ENCODE results near the gene MX2. TPM values are rescaled to one million over a fixed set of nuclear protein-coding genes. Genes with fewer than 3 reads are reported as not detected.

The MX2 gene
- total RNA-seq, 6 experiments from 2014 or later = 0.11 to 0.61 (median 0.36) TPM; not detected in 1

- no peak for DNase-seq
- Mint-ChIP-seq H3K4me1 (ENCODE audit: low read depth) (no peaks in the 10 kb centered on the region), H3K27ac (no peak overlapping the region), H3K36me3 (ENCODE audit: low read depth) (no peaks in the 10 kb centered on the region), H3K9me3 (0 out of 2 replicates have a peak, but pooled peaks cover 3% of the 10 kb centered on the region), H3K27me3 (ENCODE audit: insufficient read depth) (peaks cover 11% of the 10 kb centered on the region), H3K4me3 (no peak overlapping the region)
- no peak for TF ChIP-seq CTCF (IDR thresholded peaks at IDR 0.05)
These were observed 44.4 kb upstream of the MX2 start for GRCh38 chr21:41317458-41317857.

- no peak for DNase-seq
- Mint-ChIP-seq H3K27me3 (ENCODE audit: insufficient read depth) (peaks cover 11% of the 10 kb centered on the region), H3K4me1 (ENCODE audit: low read depth) (no peaks in the 10 kb centered on the region), H3K4me3 (no peak overlapping the region), H3K9me3 (peaks cover 4% of the 10 kb centered on the region; the same call in 1 of the 2 replicates), H3K36me3 (ENCODE audit: low read depth) (no peaks in the 10 kb centered on the region), H3K27ac (no peak overlapping the region)
- TF ChIP-seq CTCF (IDR thresholded peaks at IDR 0.05) = no peak
These were observed 43.6 kb upstream of the MX2 start for GRCh38 chr21:41318218-41318617.

- peaks cover 11% of the 10 kb centered on the region for H3K27me3 Mint-ChIP-seq (ENCODE audit: insufficient read depth)
- no peaks in the 10 kb centered on the region for H3K4me1 Mint-ChIP-seq (ENCODE audit: low read depth)
- no peak overlapping the region for H3K27ac Mint-ChIP-seq
- no peak overlapping the region for H3K4me3 Mint-ChIP-seq
- H3K36me3 Mint-ChIP-seq (ENCODE audit: low read depth) = no peaks in the 10 kb centered on the region
- DNase-seq = no peak
- TF ChIP-seq CTCF (IDR thresholded peaks at IDR 0.05) = no peak
- peaks cover 8% of the 10 kb centered on the region; the same call in 1 of the 2 replicates for H3K9me3 Mint-ChIP-seq
These were observed 42.6 kb upstream of the MX2 start for GRCh38 chr21:41319273-41319672.

- peaks cover 9% of the 10 kb centered on the region for H3K27me3 Mint-ChIP-seq (ENCODE audit: insufficient read depth)
These were observed 40.5 kb upstream of the MX2 start for GRCh38 chr21:41321211-41321907.

GRCh38 chr21:41321908-41322495 lies 39.8 kb upstream of the MX2 start:
- Mint-ChIP-seq H3K27me3 (ENCODE audit: insufficient read depth) (peaks cover 9% of the 10 kb centered on the region), H3K4me1 (ENCODE audit: low read depth) (no peaks in the 10 kb centered on the region), H3K27ac (no peak overlapping the region), H3K9me3 (peaks cover 8% of the 10 kb centered on the region; the same call in 1 of the 2 replicates), H3K36me3 (ENCODE audit: low read depth) (no peaks in the 10 kb centered on the region), H3K4me3 (no peak overlapping the region)
- no peak for TF ChIP-seq CTCF (IDR thresholded peaks at IDR 0.05)
- no peak for DNase-seq

More at GRCh38 chr21:41321211-41321907, 40.5 kb upstream of the MX2 start:
- no peak for TF ChIP-seq CTCF (IDR thresholded peaks at IDR 0.05)
- no peak overlapping the region for H3K27ac Mint-ChIP-seq
- H3K4me1 Mint-ChIP-seq (ENCODE audit: low read depth) = no peaks in the 10 kb centered on the region
- peaks cover 8% of the 10 kb centered on the region; the same call in 1 of the 2 replicates for H3K9me3 Mint-ChIP-seq
- no peak overlapping the region for H3K4me3 Mint-ChIP-seq
- no peaks in the 10 kb centered on the region for H3K36me3 Mint-ChIP-seq (ENCODE audit: low read depth)
- DNase-seq = no peak
